GM18870 (cell line): Measurements from ENCODE around the gene EML6.

Source experiments
- ATAC-seq: cut with Tn5 transposase; IDR thresholded peaks from one replicate; pipeline ENCODE4 v1.9.1; 2021; ENCODE audit warnings: moderate library complexity; ENCODE audit not compliant: unreplicated experiment

EML6 gene

DNA sequence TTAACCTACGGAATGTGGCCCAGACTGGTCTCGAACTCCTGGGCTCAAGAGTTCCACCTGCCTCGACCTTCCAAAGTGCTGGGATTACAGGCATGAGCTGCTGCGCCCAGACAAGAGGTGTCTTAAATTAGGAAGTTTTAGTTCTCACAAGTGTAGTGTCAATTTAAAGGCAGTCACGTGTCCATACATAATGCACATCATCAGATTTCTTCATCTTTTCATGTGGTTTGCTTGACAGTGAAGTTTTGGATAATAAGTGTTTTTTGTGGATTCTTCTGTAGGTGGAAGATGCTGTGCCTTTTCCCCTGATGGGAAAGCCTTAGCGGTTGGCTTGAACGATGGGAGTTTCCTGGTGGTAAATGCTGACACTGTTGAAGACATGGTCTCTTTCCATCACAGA lies 179.3 kb downstream of the EML6 start:
- ATAC-seq = no peak

DNA sequence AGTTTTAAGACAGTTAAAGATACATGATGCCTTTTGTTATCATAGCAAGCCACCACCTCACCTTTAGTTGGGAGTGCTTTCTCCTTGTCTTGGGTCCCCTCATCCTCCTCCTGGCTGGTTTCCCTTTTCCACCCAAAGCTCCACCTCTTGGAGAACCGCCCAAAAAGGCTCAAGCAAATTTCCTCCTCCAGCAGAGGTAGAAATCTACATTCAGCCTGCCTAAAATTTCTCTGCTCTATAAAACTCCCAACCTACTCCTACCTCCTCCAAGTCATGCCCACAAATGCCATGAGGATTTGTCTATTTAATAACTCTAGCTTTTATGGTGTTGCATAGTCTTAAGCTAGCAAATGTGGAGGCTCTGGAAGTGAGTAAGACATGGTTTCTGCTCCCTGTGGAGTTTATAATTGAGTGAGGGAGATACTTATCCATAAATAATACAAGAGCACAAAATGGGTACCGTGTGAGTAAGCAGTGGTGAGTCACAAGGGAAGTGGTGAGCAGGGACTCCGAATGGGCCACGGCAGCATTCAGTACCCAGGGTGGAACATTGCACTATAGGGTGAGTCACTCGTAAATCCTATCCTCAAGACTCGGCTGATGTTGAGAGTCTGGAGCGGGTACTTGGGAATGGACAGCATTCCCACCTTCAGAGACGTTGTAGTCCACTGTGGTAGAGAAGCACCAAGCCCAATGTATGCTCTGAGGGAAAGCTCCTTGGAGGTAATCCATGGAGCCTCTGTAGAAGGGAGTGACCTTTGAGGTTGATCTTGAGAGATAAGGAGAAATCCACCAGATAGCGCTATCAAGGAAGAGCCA lies 180.5 kb downstream of the EML6 start:
- no peak for ATAC-seq

DNA sequence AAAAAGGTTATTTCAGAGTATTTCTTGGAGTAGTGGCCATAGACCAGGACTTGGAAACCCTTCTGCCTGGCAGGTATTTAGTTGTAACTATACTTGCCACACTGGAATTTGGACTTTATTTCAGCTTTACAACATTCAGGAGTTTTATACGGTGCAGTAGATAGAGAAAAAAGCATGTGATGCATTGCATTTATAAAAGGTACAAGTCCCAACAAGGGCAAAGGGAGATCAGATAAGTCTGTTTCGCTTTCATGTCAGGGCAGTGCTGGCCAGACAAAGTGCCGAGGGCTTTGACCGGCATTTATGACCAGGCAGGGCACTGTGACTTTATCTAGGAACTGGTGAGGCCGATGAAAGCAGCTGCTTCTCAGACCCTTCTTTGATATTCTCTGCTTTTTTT lies 181.4 kb downstream of the EML6 start:
- no peak for ATAC-seq

- ATAC-seq = no peak
Observed at GRCh38 chr2:54906716-54907115, 183.3 kb downstream of the EML6 start.

- ATAC-seq = no peak
Observed at GRCh38 chr2:54907663-54908062, 184.2 kb downstream of the EML6 start.

DNA sequence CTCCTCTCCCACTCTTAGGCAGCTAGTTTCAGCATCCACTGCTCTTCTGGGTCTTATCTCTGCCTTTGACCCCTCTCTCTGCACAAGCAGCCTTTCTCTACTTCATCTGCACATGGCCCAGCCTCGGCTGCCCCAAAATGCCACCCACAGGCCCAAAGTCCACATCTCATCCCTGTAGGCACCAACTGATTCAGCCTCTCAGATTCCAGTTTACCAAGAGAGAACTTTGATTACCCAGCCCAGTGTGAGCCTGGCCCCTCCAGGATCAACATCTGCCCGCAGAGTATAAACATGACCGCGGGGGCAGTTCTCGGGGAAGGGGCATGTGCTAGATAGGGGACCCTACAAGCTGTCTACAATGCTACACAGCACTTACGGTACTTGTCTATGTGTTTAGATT lies 185.1 kb downstream of the EML6 start:
- ATAC-seq = no peak

DNA sequence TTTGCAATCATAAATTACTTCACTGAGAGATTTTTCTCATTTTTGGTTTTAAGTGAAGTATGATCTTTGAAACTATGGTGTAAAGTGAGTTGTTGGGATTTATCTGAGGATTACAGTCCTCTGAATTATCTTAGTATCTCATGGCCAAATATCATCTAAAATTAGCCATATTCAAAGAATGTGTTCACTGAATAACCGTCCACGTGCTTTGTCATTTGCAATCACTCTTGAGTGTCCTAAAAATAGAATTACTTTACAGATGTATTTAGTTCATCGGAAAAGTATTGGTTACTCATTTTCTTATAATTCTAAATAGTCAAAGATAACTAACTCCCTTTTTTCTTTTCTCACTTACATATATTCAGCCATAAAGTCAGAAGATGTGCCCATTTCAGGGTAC lies 185.5 kb downstream of the EML6 start:
- ATAC-seq = no peak

DNA sequence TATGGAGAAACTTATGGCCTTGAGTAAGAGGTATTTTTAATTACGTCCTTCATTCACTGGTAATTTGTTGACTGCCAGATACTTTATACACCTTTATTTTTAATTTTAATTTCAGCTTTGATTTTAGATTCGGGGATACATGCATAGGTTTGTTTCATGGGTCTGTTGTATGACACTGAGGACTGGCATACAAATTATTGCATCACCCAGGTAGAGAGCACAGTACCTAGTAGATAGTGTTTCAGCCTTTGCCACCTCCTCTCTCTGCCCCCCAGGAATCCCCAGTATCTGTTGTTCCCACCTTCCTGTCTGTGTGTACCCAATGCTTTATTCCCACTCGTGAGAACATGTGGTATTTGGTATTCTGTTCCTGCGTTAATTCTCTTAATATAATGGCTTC lies 188.8 kb downstream of the EML6 start:
- no peak for ATAC-seq

DNA sequence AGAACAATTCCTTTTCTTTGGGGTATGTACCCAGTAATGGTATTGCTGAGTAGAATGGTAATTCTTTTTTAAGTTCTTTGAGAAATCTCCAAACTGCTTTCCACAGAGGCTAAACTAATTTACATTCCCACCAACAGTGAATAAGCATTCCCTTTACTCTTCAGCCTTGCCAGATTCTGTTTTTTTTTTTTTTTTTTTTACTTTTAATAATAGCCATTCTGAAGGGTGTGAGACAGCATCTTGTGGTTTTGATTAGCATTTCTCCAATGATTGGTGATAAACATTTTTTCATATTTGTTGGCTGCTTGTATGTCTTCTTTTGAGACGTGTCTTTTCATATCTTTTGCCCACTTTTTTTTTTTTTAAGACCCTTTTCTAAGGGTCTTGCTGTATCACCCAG lies 189.4 kb downstream of the EML6 start:
- ATAC-seq = no peak

GRCh38 chr2:54914637-54915036 lies 191.2 kb downstream of the EML6 start:
- no peak for ATAC-seq

DNA sequence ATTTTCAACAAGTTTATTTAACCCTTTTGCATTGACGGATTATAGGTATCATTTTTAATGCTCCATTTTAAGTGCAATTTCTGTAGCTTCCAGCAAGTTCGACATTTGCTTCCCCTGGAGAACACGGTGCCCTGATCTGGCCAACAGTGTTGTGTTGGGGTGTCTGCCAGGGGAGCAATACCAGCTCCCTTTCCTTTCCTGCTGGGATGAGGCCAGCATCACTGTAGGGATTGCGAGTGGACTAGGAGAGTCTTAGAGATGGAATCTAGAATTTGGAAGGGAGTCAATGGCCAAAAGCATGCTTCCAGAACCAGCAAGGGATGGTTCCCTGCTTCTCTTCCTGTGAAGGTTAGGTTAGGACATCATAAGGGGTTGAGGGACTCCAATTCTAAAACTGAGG lies 191.6 kb downstream of the EML6 start:
- no peak for ATAC-seq

DNA sequence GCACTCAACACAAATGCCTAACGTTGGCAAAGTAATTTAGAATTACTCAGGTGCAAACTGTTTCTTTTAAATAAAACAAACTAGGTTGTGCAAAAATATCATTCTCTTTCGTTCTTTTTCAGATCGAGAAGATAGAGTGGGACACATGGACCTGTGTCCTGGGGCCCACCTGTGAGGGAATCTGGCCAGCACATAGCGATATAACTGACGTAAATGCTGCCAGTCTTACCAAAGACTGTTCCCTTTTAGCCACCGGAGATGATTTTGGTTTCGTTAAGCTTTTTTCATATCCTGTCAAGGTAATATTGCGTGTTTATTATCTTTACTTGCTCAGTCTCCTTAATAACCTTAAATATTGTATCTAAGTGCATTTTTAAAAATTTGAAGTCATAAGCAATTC lies 193.2 kb downstream of the EML6 start:
- no peak for ATAC-seq

- no peak for ATAC-seq
Observed at GRCh38 chr2:54918647-54919280, 195.3 kb downstream of the EML6 start.

DNA sequence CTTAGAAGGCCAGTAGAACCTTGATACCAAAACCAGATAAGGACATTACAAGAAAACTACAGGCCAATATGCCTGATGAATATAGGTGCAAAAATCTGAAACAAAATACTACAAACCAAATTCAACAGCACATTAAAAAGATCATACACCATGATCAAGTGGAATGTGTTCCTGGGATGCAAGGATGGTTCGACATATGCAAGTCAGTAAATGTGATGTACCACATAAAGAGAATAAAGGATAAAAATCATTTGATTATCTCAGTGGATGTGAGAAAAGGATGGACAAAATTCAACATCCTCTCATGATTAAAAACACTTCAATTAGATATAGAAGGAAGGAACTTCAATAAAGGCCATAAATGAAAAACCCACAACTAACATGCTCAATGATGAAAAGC lies 197.2 kb downstream of the EML6 start:
- ATAC-seq = no peak

GRCh38 chr2:54924121-54924520 lies 200.7 kb downstream of the EML6 start:
- ATAC-seq = no peak

GRCh38 chr2:54925022-54925421 lies 201.6 kb downstream of the EML6 start:
- ATAC-seq = no peak

- no peak for ATAC-seq
Observed at GRCh38 chr2:54927085-54927750, 203.8 kb downstream of the EML6 start.

GRCh38 chr2:54927751-54928615 lies 204.5 kb downstream of the EML6 start:
- ATAC-seq = no peak

GRCh38 chr2:54928719-54929118 lies 205.3 kb downstream of the EML6 start:
- ATAC-seq = no peak

DNA sequence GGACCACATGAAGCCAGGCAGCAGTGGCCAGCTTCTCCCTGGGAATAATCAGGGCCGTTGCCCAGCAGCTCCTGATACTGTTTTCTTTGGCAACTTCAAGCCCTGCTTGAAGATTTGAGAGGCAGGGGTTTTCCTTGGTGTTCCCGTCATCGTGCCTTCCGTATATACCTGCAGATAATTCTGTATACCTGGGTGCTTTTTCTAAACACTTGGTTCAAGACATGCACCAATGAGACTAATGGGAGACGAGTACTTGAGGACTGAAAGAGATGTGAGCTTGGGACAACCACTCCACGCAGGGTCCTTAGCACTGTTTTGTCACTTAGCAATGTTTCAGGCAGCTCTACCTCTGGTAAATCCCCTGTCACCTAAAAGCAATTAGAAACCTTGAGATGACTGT lies 208.0 kb downstream of the EML6 start:
- ATAC-seq = no peak

- no peak for ATAC-seq
Observed at GRCh38 chr2:54935389-54935788, 211.9 kb downstream of the EML6 start.
